Activated CD8-positive, alpha-beta memory T cell treated with anti-CD3 and anti-CD28 coated beads, Interleukin-2, amount 50 U/mL, for 1 hour (primary cell): Measurements from ENCODE around the gene BCR.

Source experiments
- DNase-seq: peaks from one replicate; pipeline ENCODE4 v3.0.0-alpha.2; 2020; ENCODE audit errors: extremely low read depth

The BCR gene

GRCh38 chr22:23151827-23152226 is 28.5 kb upstream of the BCR start:
- no peak for DNase-seq

DNA sequence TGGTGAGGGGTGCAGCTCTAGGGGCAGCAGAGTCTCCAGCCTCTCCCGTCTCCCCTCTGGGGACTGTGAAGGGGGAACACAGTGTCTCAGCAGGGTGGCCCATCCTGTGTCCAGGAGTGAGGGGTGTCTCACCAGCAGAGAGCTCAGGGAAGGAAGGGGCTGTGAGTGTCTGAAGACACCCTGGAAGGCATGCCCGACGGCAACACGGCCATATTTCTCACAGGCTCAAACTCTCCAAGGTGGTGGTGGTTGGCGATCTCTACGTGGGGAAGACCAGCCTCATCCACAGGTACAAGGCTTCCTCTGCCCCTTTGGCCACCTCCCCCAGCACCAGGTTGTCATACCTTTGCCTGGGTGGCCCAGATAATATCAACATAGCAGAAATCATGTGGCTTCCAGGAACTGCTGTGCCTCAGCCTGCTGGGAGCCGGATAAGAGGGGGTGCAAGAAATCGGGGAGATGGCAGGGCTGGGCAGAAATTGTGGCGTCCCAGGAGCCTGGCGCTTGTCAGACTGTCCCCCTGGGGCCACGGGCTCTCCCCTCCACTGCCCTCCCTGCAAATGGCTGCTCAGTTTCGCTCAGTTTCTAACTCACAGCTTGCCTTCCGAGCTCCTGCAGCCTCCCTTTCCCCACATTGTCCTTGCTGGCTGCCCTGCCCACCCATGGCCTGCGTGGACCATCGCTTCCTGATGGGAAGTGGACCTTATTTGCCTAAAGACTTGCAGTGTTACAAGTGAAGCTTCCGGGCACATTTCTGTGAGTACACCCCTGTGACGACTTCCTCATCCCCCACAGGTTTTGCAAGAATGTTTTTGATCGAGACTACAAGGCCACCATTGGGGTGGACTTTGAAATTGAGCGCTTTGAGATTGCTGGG is 27.8 kb upstream of the BCR start:
- no peak for DNase-seq

DNA sequence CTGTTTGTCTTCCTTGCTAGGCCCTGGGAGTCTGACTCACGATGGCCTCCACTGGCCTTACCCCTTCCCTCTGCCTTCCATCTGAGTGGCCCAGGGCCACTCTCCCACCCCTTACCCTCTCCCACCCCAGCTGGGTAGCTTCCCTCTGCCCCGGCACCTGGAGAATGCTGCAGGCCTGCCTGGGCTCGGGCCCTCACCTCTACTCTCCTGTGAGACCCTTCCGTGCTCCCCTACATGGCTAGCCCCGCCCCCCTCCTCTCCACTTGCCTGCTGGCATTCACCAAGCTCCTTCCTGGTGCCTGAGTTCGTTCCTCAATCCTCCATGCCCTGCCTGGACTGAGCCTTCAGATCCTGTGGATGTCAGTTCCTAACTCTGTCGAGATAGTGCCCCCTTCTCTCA is 26.3 kb upstream of the BCR start:
- no peak for DNase-seq

- no peak for DNase-seq
Observed at GRCh38 chr22:23154461-23154860, 25.8 kb upstream of the BCR start.

GRCh38 chr22:23155143-23155542 is 25.2 kb upstream of the BCR start:
- no peak for DNase-seq

DNA sequence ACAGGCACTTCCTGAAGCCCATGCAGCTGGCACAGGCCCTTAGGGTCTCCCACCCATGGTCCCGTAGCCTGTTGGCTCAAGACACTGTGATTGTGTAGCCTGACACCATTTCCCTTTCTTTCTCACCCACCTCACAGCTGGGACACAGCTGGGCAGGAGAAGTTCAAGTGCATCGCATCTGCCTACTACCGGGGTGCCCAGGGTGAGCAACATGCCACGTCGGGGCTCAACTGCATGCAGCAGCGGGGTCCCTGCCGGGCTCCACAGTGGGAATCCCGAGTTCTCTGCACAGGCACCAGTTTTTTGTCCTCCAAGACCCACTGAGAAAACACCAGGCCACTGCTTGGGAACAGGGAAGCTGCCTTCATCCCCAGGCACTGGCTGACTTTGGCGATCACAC is 24.5 kb upstream of the BCR start:
- DNase-seq: no peak

- DNase-seq: no peak
Observed at GRCh38 chr22:23156286-23156685, 24.0 kb upstream of the BCR start.

GRCh38 chr22:23157560-23158515 is 22.5 kb upstream of the BCR start:
- no peak for DNase-seq

DNA sequence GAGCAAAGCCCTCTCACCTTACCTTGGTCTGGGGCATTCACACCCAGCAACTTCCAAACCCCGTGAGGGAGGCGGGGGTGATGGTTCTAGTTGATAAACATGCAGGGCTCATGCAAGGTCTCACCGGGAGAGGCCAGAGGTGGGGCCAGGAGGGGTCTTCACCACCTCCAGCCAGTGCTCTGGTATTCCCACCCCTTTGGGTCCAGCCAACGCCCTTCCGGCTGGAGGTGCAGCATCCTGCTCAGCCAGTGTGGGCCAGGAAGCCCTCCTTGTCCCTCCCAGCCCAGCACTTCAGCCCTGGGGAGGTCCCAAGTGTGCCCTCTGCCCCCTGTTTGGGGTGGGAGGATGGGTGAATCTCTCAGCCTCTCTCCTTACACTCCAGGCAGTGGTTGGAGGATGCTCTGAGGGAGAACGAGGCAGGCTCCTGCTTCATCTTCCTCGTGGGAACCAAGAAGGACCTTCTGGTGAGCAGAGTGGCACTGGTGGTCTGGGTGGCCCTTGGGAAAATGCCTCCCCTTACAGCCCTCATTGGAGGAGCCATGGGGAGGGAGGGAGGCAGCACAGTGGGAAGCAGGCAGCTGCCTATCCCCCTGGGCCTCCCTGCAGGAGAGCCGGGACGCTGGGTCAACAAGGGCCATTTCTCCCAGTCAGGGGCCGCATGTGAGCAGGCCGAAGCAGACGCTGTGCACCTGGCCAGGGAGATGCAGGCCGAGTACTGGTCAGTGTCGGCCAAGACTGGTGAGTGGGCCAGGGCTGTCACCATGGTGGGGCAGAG is 21.6 kb upstream of the BCR start:
- no peak for DNase-seq

DNA sequence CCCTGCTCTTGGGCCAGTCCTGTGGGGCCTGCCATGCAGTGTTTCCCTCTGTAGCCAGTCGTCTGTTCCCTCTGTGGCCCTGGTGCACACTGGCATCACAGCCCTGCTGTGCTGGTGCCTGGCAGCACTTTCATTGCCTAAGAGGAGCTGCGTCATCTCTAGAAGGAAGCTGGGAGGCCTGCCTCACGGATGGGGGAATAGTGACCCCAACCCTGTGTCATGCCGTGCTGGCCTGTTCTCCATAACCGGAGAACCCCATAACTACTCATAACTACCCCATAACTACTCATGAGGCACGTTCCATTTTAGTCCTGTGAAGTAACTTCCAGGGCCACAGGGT is 21.0 kb upstream of the BCR start:
- DNase-seq: no peak

GRCh38 chr22:23161029-23161428 is 19.3 kb upstream of the BCR start:
- no peak for DNase-seq

GRCh38 chr22:23161574-23161973 is 18.7 kb upstream of the BCR start:
- no peak for DNase-seq

GRCh38 chr22:23163665-23164064 is 16.6 kb upstream of the BCR start:
- no peak for DNase-seq

DNA sequence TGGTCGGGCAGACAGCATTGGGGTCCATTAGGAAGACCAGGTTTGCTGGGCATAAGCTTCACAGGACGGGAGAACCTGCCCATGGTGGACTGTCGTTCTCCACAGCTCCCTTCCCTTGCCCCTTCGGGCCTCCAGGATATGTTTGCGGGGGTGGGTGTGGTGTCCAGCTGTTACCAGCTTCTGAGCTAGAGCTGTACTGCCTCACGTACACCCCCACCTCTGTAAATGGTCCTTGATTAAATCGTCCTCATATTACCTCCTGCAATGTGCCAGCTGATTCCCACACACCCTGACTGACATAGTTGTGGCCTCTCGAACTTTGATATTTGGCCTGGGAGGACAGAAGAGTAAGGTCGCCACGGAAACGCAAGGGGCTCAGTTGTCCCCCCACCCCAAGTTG is 16.2 kb upstream of the BCR start:
- no peak for DNase-seq

GRCh38 chr22:23166042-23166831 is 14.1 kb upstream of the BCR start:
- no peak for DNase-seq

- no peak for DNase-seq
Observed at GRCh38 chr22:23166841-23167616, 13.3 kb upstream of the BCR start.

DNA sequence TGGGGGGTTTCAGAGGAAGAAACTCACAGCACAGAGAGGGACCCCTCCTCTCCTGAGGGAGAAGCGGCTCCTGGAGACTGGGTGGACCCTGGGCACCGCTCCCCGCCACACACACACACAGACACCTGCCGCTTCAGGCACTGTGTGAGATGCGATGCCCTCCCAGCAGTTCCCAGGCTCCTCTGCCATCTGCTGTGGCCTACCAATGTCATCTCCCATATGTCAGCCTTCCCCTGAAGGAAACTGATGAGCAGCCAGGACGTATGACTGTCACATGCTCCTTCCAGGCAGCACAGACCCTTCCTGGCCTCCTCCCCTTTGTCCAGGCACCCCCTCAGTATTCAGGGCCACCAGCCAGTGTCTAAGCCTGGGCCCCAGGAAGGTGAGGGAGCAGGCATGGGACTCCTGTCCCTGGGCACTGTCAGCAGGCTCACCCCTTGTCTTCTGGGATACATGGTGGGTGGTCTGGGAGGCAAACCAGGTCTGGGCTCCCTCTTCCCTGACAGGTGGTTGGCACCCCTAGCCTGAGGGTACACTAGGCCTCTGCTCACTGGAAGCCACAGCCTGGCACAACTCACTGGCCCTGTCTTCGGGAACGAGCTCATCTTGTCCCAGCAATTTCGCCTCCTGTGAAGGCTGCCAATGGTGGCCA is 11.8 kb upstream of the BCR start:
- no peak for DNase-seq

GRCh38 chr22:23169043-23169406 is 11.3 kb upstream of the BCR start:
- DNase-seq: no peak

- DNase-seq: no peak
Observed at GRCh38 chr22:23175817-23176644, 4.3 kb upstream of the BCR start.
